ENCODE results near the gene CARD9. TPM values are rescaled to one million over a fixed set of nuclear protein-coding genes. Genes with fewer than 3 reads are reported as not detected.

Gene CARD9
- total RNA-seq, 1 donor from 2014 or later: 1.2 TPM

DNA sequence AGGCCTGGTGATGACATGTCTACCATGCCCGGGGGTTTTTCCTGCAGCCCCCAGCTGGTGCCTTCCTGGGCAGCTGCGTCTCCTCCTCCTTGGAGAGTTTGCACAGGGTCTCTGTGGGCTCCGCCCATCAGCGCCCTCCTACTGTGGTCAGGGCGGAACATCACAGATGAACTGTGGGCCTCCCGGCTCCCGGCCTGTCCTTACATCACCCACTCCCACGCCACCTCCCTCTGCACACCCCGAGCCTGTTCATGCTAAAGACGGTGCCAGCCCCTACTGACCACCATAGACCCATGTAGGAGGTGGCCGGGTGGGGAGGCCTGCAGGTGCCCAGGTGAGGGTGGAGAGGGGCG, 33.5 kb downstream of the CARD9 start:
- TF ChIP-seq CTCF (conservative IDR thresholded peaks at IDR 0.05; ENCODE audit: low read depth, low read length): no peak
- DNase-seq (ENCODE audit: low read depth): no peak
- H3K4me3 ChIP-seq (ENCODE audit: low read depth, low read length): no peak overlapping the region

DNA sequence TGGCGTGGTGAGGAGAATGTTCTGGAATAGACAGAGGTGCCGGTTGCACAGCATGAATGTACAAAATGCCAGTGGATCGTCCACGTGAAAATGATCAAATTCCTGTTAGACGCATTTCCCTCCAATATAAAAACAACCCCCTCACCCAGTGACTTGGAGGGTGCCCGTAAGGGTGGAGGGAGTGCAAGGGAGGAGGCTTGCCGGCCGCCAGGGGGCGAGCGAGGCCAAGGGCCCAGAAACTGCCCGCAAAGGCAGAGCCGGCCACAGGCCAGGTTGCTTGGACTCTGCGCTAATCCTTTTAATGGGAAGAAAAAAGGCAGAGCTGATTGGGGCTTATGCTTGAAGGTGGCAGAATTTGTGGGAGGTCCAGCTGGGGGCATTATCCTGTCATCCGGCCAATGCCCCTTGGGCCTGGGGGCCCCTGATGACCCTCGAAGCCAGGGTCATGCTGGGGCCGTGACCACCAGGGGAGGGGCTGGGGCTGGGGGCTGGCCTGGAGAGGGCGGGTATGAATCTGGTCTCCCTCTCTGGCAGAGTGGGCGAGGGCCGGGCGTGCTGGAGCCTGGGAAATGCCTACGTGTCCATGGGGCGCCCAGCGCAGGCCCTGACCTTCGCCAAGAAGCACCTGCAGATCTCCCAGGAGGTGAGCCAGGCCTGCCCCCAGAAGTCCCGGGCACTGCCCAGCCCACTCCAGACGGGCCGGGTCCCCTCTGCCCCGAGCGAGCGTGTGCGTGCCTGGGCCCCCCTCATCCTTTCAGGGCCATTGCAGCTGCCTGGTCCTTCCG, 34.1 kb downstream of the CARD9 start:
- no peak for DNase-seq (ENCODE audit: low read depth)
- no peak overlapping the region for H3K4me3 ChIP-seq (ENCODE audit: low read depth, low read length)
- TF ChIP-seq CTCF (conservative IDR thresholded peaks at IDR 0.05; ENCODE audit: low read depth, low read length): peak; percentile 96

DNA sequence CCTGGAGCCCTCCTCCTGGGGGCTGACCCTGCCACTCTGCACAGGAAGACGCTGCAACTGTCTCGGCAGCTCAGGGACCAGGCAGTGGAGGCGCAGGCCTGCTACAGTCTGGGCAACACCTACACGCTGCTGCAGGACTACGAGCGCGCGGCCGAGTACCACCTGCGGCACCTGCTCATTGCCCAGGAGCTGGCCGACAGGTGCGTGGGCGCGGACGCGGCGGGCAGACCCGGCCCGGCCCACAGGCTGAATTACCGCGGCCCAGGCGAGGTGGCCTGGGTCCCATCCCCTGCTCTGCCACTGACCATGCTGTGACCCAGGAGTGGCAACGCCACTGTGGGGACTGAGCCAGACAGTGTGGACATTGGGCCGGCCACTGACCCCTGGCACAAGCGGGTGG, 35.0 kb downstream of the CARD9 start:
- DNase-seq (ENCODE audit: low read depth): no peak
- TF ChIP-seq CTCF (conservative IDR thresholded peaks at IDR 0.05; ENCODE audit: low read depth, low read length): no peak
- H3K4me3 ChIP-seq (ENCODE audit: low read depth, low read length): no peak overlapping the region

- DNase-seq (ENCODE audit: low read depth): no peak
- TF ChIP-seq CTCF (conservative IDR thresholded peaks at IDR 0.05; ENCODE audit: low read depth, low read length): no peak
- H3K4me3 ChIP-seq (ENCODE audit: low read depth, low read length): no peak overlapping the region
These were observed 35.8 kb downstream of the CARD9 start for GRCh38 chr9:136337416-136338395.

DNA sequence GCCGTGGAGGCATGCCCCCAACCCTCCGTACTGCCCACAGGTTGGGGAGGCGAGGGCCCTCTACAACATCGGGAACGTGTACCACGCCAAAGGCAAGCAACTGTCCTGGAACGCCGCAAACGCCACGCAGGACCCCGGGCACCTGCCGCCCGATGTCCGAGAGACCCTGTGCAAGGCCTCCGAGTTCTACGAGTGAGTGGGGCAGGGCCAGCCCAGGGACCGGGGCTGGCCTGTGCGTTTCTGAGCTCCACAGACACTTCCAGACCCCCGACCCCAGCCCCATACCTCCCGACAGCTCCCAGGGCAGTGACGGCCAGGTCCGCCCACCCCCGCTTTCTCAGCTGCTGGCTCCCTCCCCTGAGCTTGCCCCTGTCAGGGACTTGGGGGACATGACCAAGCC, 36.6 kb downstream of the CARD9 start:
- no peak for DNase-seq (ENCODE audit: low read depth)
- no peak for TF ChIP-seq CTCF (conservative IDR thresholded peaks at IDR 0.05; ENCODE audit: low read depth, low read length)
- no peak overlapping the region for H3K4me3 ChIP-seq (ENCODE audit: low read depth, low read length)

- TF ChIP-seq CTCF (conservative IDR thresholded peaks at IDR 0.05; ENCODE audit: low read depth, low read length): no peak
- no peak for DNase-seq (ENCODE audit: low read depth)
- H3K4me3 ChIP-seq (ENCODE audit: low read depth, low read length): no peak overlapping the region
These were observed 37.2 kb downstream of the CARD9 start for GRCh38 chr9:136336156-136336870.

Data from epithelial cell of proximal tubule (primary cell).